OCI-LY7 (cell line): ENCODE measurements around the gene SLC25A10. TPM values are rescaled to one million over a fixed set of nuclear protein-coding genes. Genes with fewer than 3 reads are reported as not detected.

Experiments used
- BruUV-seq: library from RNA; stranded (reverse); fragments of 400-500 nt; replicated peaks from 2 replicates; lab custom pipeline; 2021; lab: Mats Ljungman, UMichigan
- CTCF ChIA-PET: fragments of 300-600 bp; sonication (Branson Sonifier 250); formaldehyde crosslinking; loops from one replicate; lab custom pipeline; 2022; ENCODE audit warnings: antibody characterized with exemption; ENCODE audit not compliant: unreplicated experiment; lab: Charles Lee
- POLR2A ChIA-PET: fragments of 300-600 bp; sonication (Branson Sonifier 250); formaldehyde crosslinking; loops from one replicate; lab custom pipeline; 2022; ENCODE audit warnings: antibody characterized with exemption; lab: Charles Lee
- DNase-seq: peaks from one replicate; pipeline ENCODE4 v3.0.0-alpha.2; 2015; ENCODE audit warnings: low spot score
- H2AFZ ChIP-seq: fragments of 200-600 bp; sonication (generic), shearing (Covaris generic); 2 replicates; pipeline ENCODE4 v1.6.1; 2014; ENCODE audit warnings: mild to moderate bottlenecking, antibody characterized with exemption, low read length, moderate library complexity
- H3K27ac ChIP-seq: fragments of 200-600 bp; sonication (generic); 2 replicates; pipeline ENCODE4 v1.5.1; 2014; ENCODE audit warnings: mixed run types, low read depth, mild to moderate bottlenecking, moderate library complexity, low read length, inconsistent platforms; ENCODE audit not compliant: poor library complexity, severe bottlenecking
- H3K36me3 ChIP-seq: fragments of 200-600 bp; sonication (generic); 2 replicates; pipeline ENCODE4 v1.6.1; 2014; ENCODE audit warnings: mild to moderate bottlenecking, antibody characterized with exemption, low read length, moderate library complexity, mixed read lengths; ENCODE audit not compliant: insufficient read depth
- H3K4me1 ChIP-seq: fragments of 200-600 bp; sonication (generic); 2 replicates; pipeline ENCODE4 v1.5.1; 2014; ENCODE audit warnings: mild to moderate bottlenecking, low read length; ENCODE audit not compliant: insufficient read depth, poor library complexity, severe bottlenecking
- H3K4me2 ChIP-seq: fragments of 200-600 bp; sonication (generic); 2 replicates; pipeline ENCODE4 v1.6.1; 2014; ENCODE audit warnings: mild to moderate bottlenecking, low read length
- H3K4me3 ChIP-seq: fragments of 200-600 bp; sonication (generic); 2 replicates; pipeline ENCODE4 v1.5.1; 2014; ENCODE audit warnings: mild to moderate bottlenecking, low read depth, low read length; ENCODE audit not compliant: poor library complexity, severe bottlenecking
- H3K79me2 ChIP-seq: fragments of 200-600 bp; sonication (generic); 2 replicates; pipeline ENCODE4 v1.6.1; 2016; ENCODE audit warnings: low read depth, mild to moderate bottlenecking, low read length, moderate library complexity, mixed read lengths; ENCODE audit not compliant: insufficient read depth
- H3K9me2 ChIP-seq: fragments of 200-600 bp; sonication (generic); 2 replicates; pipeline ENCODE4 v1.6.1; 2016; ENCODE audit warnings: mild to moderate bottlenecking, low read length, mixed read lengths; ENCODE audit not compliant: insufficient read depth
- H3K9me3 ChIP-seq: fragments of 200-600 bp; sonication (generic); 2 replicates; pipeline ENCODE4 v1.6.1; 2014; ENCODE audit warnings: mild to moderate bottlenecking, mixed run types, low read length, mixed read lengths
- H4K20me1 ChIP-seq: fragments of 200-600 bp; sonication (generic); 2 replicates; pipeline ENCODE4 v1.6.1; 2014; ENCODE audit warnings: mild to moderate bottlenecking, antibody characterized with exemption, low read length, moderate library complexity, mixed read lengths; ENCODE audit not compliant: insufficient read depth
- CTCF ChIP-seq: fragments of 200-600 bp; sonication (generic); conservative IDR thresholded peaks from 2 replicates; pipeline ENCODE4 v1.5.1; 2014; ENCODE audit warnings: mild to moderate bottlenecking, antibody characterized with exemption, low read length, moderate library complexity, mixed read lengths
- EZH2phosphoT487 ChIP-seq: fragments of 200-600 bp; sonication (generic); IDR thresholded peaks from 2 replicates; pipeline ENCODE4 v1.6.1; 2018; ENCODE audit warnings: low read depth, borderline replicate concordance, mild to moderate bottlenecking, mixed run types, antibody characterized with exemption, low read length, moderate library complexity, mixed read lengths
- intact Hi-C: fragments of 100-400 bp; cut with micrococcal nuclease; formaldehyde crosslinking; loops from one replicate; pipeline ENCODE4 v1.10.0; 2022; ENCODE audit not compliant: unreplicated experiment
- total RNA-seq, 2 experiments: library from RNA; depleted of rRNA in 1 of 2; stranded (reverse); fragments of >200 nt in 1 of 2; shearing (Covaris generic) in 1 of 2; gene quantifications; 2 replicates each; pipeline ENCODE4 v1.2.3, GENCODE V29; 2014 to 2022

The SLC25A10 gene
- total RNA-seq, 2 experiments from 2014 or later = 45.6 to 46.9 TPM

GRCh38 chr17:81710514-81711308, 1.4 kb upstream of the SLC25A10 start:
- intact Hi-C loops = loop anchor here (1.0 kb wide), 1 partner anchor 7 kb away; the partner anchor contains the start of gene MRPL12
- H4K20me1 ChIP-seq = no peaks in the 10 kb centered on the region
- no peak for TF ChIP-seq EZH2phosphoT487
- no peak overlapping the region for H2AFZ ChIP-seq
- ChIA-PET POLR2A (interaction anchor here (0.6 to 1.1 kb wide), 4 partner anchors 8 to 153 kb away, joined by 3 to 5 read pairs (median 4); partner anchors contain the start of gene MRPL12), CTCF (no interaction called here)
- H3K79me2 ChIP-seq = peaks cover 12% of the 10 kb centered on the region
- H3K27ac ChIP-seq = peak overlapping the region; percentile 35
- H3K36me3 ChIP-seq = peaks cover 44% of the 10 kb centered on the region
- H3K4me1 ChIP-seq = peaks cover 27% of the 10 kb centered on the region
- peak overlapping the region; percentile 93 for H3K4me2 ChIP-seq
- DNase-seq = peak; percentile 34
- H3K4me3 ChIP-seq = no peak overlapping the region
- BruUV-seq = no TSS peak
- no peaks in the 10 kb centered on the region for H3K9me2 ChIP-seq
- H3K9me3 ChIP-seq = no peaks in the 10 kb centered on the region

- no peaks in the 10 kb centered on the region for H4K20me1 ChIP-seq
- peak overlapping the region; percentile 28 for H3K27ac ChIP-seq
- no peaks in the 10 kb centered on the region for H3K9me2 ChIP-seq
- ChIA-PET POLR2A (interaction anchor here (1.5 kb wide), 1 partner anchor 10 kb away, joined by 10 read pairs; the partner anchor contains the start of gene MRPL12), CTCF (no interaction called here)
- peak overlapping the region; percentile 76 for H3K4me3 ChIP-seq
- peaks cover 35% of the 10 kb centered on the region for H3K36me3 ChIP-seq
- H3K4me1 ChIP-seq = peaks cover 27% of the 10 kb centered on the region
- H3K79me2 ChIP-seq = peaks cover 8% of the 10 kb centered on the region; the same call in 1 of the 2 replicates
- BruUV-seq = no TSS peak
- no peak for TF ChIP-seq EZH2phosphoT487
- TF ChIP-seq CTCF = peak; percentile 40; the same call in 1 of the 2 replicates
- peak overlapping the region; percentile 19; the same call in 1 of the 2 replicates for H2AFZ ChIP-seq
- peak overlapping the region; percentile 93 for H3K4me2 ChIP-seq
- intact Hi-C loops = loop anchor here (2.0 kb wide), 1 partner anchor 214 kb away; the partner anchor contains the start of gene MAFG
- peak; percentile 62 for DNase-seq
- no peaks in the 10 kb centered on the region for H3K9me3 ChIP-seq
Observed at GRCh38 chr17:81712468-81713003, 452 bp downstream of the SLC25A10 start.

GRCh38 chr17:81713004-81713555, 996 bp downstream of the SLC25A10 start:
- ChIA-PET CTCF (no interaction called here), POLR2A (interaction anchor here (1.5 kb wide), 1 partner anchor 10 kb away, joined by 10 read pairs; the partner anchor contains the start of gene MRPL12)
- peaks cover 8% of the 10 kb centered on the region; the same call in 1 of the 2 replicates for H3K79me2 ChIP-seq
- no peak for DNase-seq
- no peaks in the 10 kb centered on the region for H4K20me1 ChIP-seq
- no peaks in the 10 kb centered on the region for H3K9me3 ChIP-seq
- peak overlapping the region; percentile 76 for H3K4me3 ChIP-seq
- intact Hi-C loops = loop anchor here (2.0 kb wide), 1 partner anchor 214 kb away; the partner anchor contains the start of gene MAFG
- peak overlapping the region; percentile 93 for H3K4me2 ChIP-seq
- H3K36me3 ChIP-seq = peaks cover 35% of the 10 kb centered on the region
- no TSS peak for BruUV-seq
- H3K27ac ChIP-seq = peak overlapping the region; percentile 28
- no peaks in the 10 kb centered on the region for H3K9me2 ChIP-seq
- peak overlapping the region; percentile 19; the same call in 1 of the 2 replicates for H2AFZ ChIP-seq
- no peak for TF ChIP-seq CTCF
- TF ChIP-seq EZH2phosphoT487 = no peak
- peaks cover 27% of the 10 kb centered on the region for H3K4me1 ChIP-seq
